ENCODE measurements around the gene C2CD4D. TPM values are rescaled to one million over a fixed set of nuclear protein-coding genes. Genes with fewer than 3 reads are reported as not detected.

C2CD4D gene
- total RNA-seq, 1 experiment from 2014 or later, result 0.94 TPM

DNA sequence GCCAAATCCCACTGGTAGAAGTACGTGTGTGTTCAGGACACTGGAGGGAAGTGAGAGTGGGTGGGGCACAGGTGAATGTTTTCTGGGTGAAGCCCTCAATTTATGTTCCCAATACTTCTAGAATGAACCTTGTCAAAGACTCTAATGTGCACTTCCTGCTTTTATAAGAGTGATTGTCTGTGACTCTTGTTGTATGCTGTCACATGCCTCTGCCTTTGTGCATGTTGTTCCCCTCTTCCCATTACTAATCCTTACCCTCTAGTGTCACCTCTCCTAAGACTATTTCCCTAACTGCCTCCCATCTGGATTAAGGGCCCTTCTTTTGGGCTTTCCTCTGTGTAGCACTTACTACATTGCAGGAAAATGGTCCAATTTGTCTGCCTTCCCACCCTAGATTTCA, 31.9 kb downstream of the C2CD4D start (continued):
- TF ChIP-seq ATF1 (CRISPR knock-in tag; IDR thresholded peaks at IDR 0.05), result no peak
- TF ChIP-seq SMAD4 (CRISPR knock-in tag; IDR thresholded peaks at IDR 0.05), result no peak

DNA sequence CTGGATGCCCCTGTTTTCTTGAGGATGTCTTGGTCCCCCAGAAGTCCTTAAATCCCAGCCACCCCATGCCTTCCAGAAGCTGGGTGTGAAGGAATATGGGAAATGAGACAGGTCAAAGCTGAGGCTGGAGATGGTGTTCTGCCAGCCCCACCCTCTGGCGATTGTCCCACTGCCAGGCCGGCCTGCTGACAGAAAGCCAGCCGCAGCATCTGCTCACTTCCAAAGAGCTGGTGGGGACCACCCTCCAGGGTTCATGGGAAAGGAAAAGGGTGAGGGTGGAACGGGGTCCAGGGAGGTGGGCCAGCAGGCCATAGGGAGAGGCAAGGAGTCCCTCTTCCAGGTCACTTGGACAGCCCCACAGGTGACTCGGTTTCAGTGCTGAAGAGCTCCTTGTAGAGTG, 32.5 kb downstream of the C2CD4D start:
- Mint-ChIP-seq H3K9me3 (no peaks in the 10 kb centered on the region), H3K27me3 (ENCODE audit: low read depth) (peaks cover 4% of the 10 kb centered on the region), H3K36me3 (no peaks in the 10 kb centered on the region), H3K4me3 (no peak overlapping the region), H3K4me1 (peaks cover 12% of the 10 kb centered on the region), H3K27ac (no peak overlapping the region)
- no peak for TF ChIP-seq JUN (CRISPR knock-in tag; IDR thresholded peaks at IDR 0.05)
- DNase-seq (ENCODE audit: low spot score), result no peak
- no peak for ATAC-seq
- ChIA-PET POLR2A (no interaction called here), CTCF (interaction anchor here (1.5 kb wide), 1 partner anchor 29 kb away, joined by 5 read pairs; no protein-coding TSS in a partner anchor)

DNA sequence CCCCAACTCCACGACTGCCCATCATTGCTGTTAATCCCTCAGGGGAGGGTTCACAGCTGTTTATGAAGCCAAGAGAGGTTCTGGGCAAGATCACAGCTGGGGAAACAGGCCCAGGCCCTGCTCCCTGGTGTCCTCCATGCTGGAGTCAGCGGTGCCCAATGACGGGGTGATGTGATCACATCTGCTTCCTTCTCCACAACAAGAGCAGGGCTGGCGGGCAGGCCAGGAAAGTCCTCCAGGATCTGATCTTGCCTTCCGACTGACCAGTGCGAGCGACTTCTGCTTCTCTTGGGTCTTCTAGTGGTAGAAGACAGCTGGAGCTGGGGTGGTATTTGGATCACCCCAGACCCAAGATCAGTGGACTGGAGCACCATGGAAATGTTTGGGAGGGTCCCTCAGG, 33.5 kb downstream of the C2CD4D start:
- Mint-ChIP-seq H3K4me3 (no peak overlapping the region), H3K27me3 (ENCODE audit: low read depth) (peaks cover 4% of the 10 kb centered on the region), H3K9me3 (no peaks in the 10 kb centered on the region), H3K4me1 (peaks cover 12% of the 10 kb centered on the region), H3K27ac (no peak overlapping the region), H3K36me3 (no peaks in the 10 kb centered on the region)
- no peak for DNase-seq (ENCODE audit: low spot score)
- CTCF ChIA-PET, result interaction anchor here (1.5 kb wide), 1 partner anchor 30 kb away, joined by 5 read pairs; no protein-coding TSS in a partner anchor
- ATAC-seq, result no peak
- POLR2A ChIA-PET, result no interaction called here
- TF ChIP-seq, protein P1, sequence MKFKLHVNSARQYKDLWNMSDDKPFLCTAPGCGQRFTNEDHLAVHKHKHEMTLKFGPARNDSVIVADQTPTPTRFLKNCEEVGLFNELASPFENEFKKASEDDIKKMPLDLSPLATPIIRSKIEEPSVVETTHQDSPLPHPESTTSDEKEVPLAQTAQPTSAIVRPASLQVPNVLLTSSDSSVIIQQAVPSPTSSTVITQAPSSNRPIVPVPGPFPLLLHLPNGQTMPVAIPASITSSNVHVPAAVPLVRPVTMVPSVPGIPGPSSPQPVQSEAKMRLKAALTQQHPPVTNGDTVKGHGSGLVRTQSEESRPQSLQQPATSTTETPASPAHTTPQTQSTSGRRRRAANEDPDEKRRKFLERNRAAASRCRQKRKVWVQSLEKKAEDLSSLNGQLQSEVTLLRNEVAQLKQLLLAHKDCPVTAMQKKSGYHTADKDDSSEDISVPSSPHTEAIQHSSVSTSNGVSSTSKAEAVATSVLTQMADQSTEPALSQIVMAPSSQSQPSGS (CRISPR knock-in tag; IDR thresholded peaks at IDR 0.05; ENCODE audit: borderline replicate concordance, low read depth), result no peak
- TF ChIP-seq ZNF396 (CRISPR knock-in tag; IDR thresholded peaks at IDR 0.05; ENCODE audit: borderline replicate concordance) (no peak), NR2C2 (CRISPR knock-in tag; IDR thresholded peaks at IDR 0.05) (no peak), RELA (CRISPR knock-in tag; IDR thresholded peaks at IDR 0.05; ENCODE audit: borderline replicate concordance) (no peak), KAT7 (CRISPR knock-in tag; IDR thresholded peaks at IDR 0.05; ENCODE audit: borderline replicate concordance) (no peak), SMAD3 (CRISPR knock-in tag; IDR thresholded peaks at IDR 0.05; ENCODE audit: borderline replicate concordance) (no peak), USF1 (CRISPR knock-in tag; IDR thresholded peaks at IDR 0.05) (no peak), ESRRA (CRISPR knock-in tag; IDR thresholded peaks at IDR 0.05; ENCODE audit: borderline replicate concordance) (no peak), EMX1 (CRISPR knock-in tag; IDR thresholded peaks at IDR 0.05) (no peak), SP1 (CRISPR knock-in tag; conservative IDR thresholded peaks at IDR 0.05) (no peak), TEAD4 (CRISPR knock-in tag; IDR thresholded peaks at IDR 0.05) (no peak), OVOL2 (CRISPR knock-in tag; IDR thresholded peaks at IDR 0.05; ENCODE audit: borderline replicate concordance) (no peak), ZNF423 (CRISPR knock-in tag; IDR thresholded peaks at IDR 0.05) (no peak), CDX4 (CRISPR knock-in tag; IDR thresholded peaks at IDR 0.05; ENCODE audit: borderline replicate concordance) (no peak)
- TF ChIP-seq, protein P2, sequence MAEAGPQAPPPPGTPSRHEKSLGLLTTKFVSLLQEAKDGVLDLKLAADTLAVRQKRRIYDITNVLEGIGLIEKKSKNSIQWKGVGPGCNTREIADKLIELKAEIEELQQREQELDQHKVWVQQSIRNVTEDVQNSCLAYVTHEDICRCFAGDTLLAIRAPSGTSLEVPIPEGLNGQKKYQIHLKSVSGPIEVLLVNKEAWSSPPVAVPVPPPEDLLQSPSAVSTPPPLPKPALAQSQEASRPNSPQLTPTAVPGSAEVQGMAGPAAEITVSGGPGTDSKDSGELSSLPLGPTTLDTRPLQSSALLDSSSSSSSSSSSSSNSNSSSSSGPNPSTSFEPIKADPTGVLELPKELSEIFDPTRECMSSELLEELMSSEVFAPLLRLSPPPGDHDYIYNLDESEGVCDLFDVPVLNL (CRISPR knock-in tag; IDR thresholded peaks at IDR 0.05; ENCODE audit: borderline replicate concordance, low read depth), result no peak
- TF ChIP-seq, protein P3, sequence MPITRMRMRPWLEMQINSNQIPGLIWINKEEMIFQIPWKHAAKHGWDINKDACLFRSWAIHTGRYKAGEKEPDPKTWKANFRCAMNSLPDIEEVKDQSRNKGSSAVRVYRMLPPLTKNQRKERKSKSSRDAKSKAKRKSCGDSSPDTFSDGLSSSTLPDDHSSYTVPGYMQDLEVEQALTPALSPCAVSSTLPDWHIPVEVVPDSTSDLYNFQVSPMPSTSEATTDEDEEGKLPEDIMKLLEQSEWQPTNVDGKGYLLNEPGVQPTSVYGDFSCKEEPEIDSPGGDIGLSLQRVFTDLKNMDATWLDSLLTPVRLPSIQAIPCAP (CRISPR knock-in tag; IDR thresholded peaks at IDR 0.05), result no peak
- TF ChIP-seq, protein P4, sequence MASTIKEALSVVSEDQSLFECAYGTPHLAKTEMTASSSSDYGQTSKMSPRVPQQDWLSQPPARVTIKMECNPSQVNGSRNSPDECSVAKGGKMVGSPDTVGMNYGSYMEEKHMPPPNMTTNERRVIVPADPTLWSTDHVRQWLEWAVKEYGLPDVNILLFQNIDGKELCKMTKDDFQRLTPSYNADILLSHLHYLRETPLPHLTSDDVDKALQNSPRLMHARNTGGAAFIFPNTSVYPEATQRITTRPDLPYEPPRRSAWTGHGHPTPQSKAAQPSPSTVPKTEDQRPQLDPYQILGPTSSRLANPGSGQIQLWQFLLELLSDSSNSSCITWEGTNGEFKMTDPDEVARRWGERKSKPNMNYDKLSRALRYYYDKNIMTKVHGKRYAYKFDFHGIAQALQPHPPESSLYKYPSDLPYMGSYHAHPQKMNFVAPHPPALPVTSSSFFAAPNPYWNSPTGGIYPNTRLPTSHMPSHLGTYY (CRISPR knock-in tag; IDR thresholded peaks at IDR 0.05), result no peak
- TF ChIP-seq, protein P5, sequence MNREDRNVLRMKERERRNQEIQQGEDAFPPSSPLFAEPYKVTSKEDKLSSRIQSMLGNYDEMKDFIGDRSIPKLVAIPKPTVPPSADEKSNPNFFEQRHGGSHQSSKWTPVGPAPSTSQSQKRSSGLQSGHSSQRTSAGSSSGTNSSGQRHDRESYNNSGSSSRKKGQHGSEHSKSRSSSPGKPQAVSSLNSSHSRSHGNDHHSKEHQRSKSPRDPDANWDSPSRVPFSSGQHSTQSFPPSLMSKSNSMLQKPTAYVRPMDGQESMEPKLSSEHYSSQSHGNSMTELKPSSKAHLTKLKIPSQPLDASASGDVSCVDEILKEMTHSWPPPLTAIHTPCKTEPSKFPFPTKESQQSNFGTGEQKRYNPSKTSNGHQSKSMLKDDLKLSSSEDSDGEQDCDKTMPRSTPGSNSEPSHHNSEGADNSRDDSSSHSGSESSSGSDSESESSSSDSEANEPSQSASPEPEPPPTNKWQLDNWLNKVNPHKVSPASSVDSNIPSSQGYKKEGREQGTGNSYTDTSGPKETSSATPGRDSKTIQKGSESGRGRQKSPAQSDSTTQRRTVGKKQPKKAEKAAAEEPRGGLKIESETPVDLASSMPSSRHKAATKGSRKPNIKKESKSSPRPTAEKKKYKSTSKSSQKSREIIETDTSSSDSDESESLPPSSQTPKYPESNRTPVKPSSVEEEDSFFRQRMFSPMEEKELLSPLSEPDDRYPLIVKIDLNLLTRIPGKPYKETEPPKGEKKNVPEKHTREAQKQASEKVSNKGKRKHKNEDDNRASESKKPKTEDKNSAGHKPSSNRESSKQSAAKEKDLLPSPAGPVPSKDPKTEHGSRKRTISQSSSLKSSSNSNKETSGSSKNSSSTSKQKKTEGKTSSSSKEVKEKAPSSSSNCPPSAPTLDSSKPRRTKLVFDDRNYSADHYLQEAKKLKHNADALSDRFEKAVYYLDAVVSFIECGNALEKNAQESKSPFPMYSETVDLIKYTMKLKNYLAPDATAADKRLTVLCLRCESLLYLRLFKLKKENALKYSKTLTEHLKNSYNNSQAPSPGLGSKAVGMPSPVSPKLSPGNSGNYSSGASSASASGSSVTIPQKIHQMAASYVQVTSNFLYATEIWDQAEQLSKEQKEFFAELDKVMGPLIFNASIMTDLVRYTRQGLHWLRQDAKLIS (CRISPR knock-in tag; IDR thresholded peaks at IDR 0.05; ENCODE audit: borderline replicate concordance), result no peak

All from WTC11 (cell line).